Gastroesophageal sphincter (tissue), 3 donors: ENCODE measurements around the gene IKZF3.

Source experiments
- EP300 ChIP-seq: sonication (generic); formaldehyde crosslinking; IDR thresholded peaks from one replicate; pipeline ENCODE4 v1.6.1; 2017; ENCODE audit warnings: antibody characterized with exemption, mild to moderate bottlenecking
- POLR2A ChIP-seq, 2 donors: fragments of 450-650 bp; IDR thresholded peaks; one replicate each; pipeline ENCODE4 v1.6.1; 2017; ENCODE audit warnings: antibody characterized with exemption in 2 of 2, mild to moderate bottlenecking in 2 of 2, moderate library complexity in 1 of 2
- POLR2AphosphoS5 ChIP-seq: sonication (generic); formaldehyde crosslinking; IDR thresholded peaks from one replicate; pipeline ENCODE4 v1.6.1; 2017; ENCODE audit warnings: antibody characterized with exemption
- TF ChIP-seq, protein P1 (sequence below), 4 experiments: fragments of 200-600 bp in 2 of 4; fragments of 450-650 bp in 2 of 4; sonication (generic) in 1 of 4; IDR thresholded peaks; one replicate each; pipeline ENCODE4 v1.5.1; 2017 to 2019; ENCODE audit warnings: antibody characterized with exemption in 4 of 4, mild to moderate bottlenecking in 2 of 4, moderate library complexity in 2 of 4

- TF ChIP-seq, protein P1, sequence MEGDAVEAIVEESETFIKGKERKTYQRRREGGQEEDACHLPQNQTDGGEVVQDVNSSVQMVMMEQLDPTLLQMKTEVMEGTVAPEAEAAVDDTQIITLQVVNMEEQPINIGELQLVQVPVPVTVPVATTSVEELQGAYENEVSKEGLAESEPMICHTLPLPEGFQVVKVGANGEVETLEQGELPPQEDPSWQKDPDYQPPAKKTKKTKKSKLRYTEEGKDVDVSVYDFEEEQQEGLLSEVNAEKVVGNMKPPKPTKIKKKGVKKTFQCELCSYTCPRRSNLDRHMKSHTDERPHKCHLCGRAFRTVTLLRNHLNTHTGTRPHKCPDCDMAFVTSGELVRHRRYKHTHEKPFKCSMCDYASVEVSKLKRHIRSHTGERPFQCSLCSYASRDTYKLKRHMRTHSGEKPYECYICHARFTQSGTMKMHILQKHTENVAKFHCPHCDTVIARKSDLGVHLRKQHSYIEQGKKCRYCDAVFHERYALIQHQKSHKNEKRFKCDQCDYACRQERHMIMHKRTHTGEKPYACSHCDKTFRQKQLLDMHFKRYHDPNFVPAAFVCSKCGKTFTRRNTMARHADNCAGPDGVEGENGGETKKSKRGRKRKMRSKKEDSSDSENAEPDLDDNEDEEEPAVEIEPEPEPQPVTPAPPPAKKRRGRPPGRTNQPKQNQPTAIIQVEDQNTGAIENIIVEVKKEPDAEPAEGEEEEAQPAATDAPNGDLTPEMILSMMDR (IDR thresholded peaks at IDR 0.05), result no peak
- TF ChIP-seq EP300 (no peak), POLR2A (IDR thresholded peaks at IDR 0.05) (no peak), POLR2AphosphoS5 (no peak)
These were observed 59.3 kb downstream of the IKZF3 start for GRCh38 chr17:39804839-39805238.
